ENCODE data around the gene MOBP. TPM values are rescaled to one million over a fixed set of nuclear protein-coding genes. Genes with fewer than 3 reads are reported as not detected.

Gene MOBP
- total and polyA plus RNA-seq, 4 donors = not detected

DNA sequence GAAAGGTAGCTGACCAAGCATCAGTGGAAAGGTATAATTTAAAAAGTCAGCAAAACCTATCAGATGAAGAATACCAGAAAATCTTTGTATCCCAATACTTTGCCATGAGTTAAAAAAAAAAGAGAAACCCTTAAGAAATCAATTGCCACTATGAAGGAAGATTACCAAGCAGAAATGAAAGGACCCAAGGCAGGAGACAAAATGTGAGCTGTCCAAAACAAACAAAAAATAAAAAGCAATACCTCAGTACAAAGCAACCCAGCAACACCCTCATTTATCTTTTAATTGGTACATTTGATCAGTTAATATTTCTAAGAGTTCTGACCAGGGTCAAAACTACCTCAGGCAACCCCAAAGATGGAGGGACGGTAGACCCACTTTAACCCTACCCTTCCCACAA is 65.3 kb downstream of the MOBP start:
- H3K4me1 ChIP-seq (ENCODE audit: control insufficient read depth in 4 of 4, insufficient read depth in 4 of 4, low read length in 3 of 4) = no peaks in the 10 kb centered on the region
- no peak for DNase-seq (ENCODE audit: low spot score)
- H3K27me3 ChIP-seq (ENCODE audit: control insufficient read depth in 4 of 4, insufficient read depth in 4 of 4, low read length in 3 of 4) = peaks cover 0 to 2% (median 0%) of the 10 kb centered on the region in 4 donors
- no peak for TF ChIP-seq RAD21 (IDR thresholded peaks at IDR 0.05)
- TF ChIP-seq, protein P1, sequence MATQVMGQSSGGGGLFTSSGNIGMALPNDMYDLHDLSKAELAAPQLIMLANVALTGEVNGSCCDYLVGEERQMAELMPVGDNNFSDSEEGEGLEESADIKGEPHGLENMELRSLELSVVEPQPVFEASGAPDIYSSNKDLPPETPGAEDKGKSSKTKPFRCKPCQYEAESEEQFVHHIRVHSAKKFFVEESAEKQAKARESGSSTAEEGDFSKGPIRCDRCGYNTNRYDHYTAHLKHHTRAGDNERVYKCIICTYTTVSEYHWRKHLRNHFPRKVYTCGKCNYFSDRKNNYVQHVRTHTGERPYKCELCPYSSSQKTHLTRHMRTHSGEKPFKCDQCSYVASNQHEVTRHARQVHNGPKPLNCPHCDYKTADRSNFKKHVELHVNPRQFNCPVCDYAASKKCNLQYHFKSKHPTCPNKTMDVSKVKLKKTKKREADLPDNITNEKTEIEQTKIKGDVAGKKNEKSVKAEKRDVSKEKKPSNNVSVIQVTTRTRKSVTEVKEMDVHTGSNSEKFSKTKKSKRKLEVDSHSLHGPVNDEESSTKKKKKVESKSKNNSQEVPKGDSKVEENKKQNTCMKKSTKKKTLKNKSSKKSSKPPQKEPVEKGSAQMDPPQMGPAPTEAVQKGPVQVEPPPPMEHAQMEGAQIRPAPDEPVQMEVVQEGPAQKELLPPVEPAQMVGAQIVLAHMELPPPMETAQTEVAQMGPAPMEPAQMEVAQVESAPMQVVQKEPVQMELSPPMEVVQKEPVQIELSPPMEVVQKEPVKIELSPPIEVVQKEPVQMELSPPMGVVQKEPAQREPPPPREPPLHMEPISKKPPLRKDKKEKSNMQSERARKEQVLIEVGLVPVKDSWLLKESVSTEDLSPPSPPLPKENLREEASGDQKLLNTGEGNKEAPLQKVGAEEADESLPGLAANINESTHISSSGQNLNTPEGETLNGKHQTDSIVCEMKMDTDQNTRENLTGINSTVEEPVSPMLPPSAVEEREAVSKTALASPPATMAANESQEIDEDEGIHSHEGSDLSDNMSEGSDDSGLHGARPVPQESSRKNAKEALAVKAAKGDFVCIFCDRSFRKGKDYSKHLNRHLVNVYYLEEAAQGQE (IDR thresholded peaks at IDR 0.05) = peak; percentile 96
- H3K9ac ChIP-seq (ENCODE audit: low read depth in 1 of 2, low read length in 2 of 2) = no peak overlapping the region
- 77% methylated on average over 1 of the region's 1 CpG for WGBS
- no peaks in the 10 kb centered on the region for H3K36me3 ChIP-seq (ENCODE audit: control insufficient read depth in 4 of 4, insufficient read depth in 3 of 4, low read depth in 1 of 4, low read length in 3 of 4)
- no peaks in the 10 kb centered on the region for H3K9me3 ChIP-seq (ENCODE audit: control insufficient read depth in 4 of 4, low read length in 3 of 4)
- H3K4me3 ChIP-seq (ENCODE audit: low read depth in 1 of 3, low read length in 3 of 3) = no peak overlapping the region
- no peak overlapping the region for H3K27ac ChIP-seq (ENCODE audit: low read depth in 1 of 2, low read length in 2 of 2)

DNA sequence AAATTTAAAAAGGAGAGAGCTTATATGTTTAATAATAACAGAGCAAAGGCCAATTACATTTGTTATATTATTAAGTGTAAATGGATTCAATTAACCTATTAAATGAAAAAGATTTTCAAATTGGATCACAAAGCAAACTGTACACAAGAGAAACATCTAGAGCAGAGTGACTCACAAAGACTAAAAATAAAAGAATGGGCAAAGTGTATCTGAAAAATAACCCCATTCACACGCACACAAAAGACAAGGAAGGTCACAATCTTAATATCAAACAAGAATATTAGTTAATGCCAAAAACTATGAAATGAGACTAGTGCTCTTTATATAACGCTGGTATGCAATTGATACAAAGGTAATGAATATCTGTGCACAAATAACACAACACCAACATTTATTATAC is 65.7 kb downstream of the MOBP start:
- Histone ChIP-seq H3K9me3 (ENCODE audit: control insufficient read depth in 4 of 4, low read length in 3 of 4) (no peaks in the 10 kb centered on the region), H3K27me3 (ENCODE audit: control insufficient read depth in 4 of 4, insufficient read depth in 4 of 4, low read length in 3 of 4) (peaks cover 0 to 2% (median 0%) of the 10 kb centered on the region in 4 donors)

DNA sequence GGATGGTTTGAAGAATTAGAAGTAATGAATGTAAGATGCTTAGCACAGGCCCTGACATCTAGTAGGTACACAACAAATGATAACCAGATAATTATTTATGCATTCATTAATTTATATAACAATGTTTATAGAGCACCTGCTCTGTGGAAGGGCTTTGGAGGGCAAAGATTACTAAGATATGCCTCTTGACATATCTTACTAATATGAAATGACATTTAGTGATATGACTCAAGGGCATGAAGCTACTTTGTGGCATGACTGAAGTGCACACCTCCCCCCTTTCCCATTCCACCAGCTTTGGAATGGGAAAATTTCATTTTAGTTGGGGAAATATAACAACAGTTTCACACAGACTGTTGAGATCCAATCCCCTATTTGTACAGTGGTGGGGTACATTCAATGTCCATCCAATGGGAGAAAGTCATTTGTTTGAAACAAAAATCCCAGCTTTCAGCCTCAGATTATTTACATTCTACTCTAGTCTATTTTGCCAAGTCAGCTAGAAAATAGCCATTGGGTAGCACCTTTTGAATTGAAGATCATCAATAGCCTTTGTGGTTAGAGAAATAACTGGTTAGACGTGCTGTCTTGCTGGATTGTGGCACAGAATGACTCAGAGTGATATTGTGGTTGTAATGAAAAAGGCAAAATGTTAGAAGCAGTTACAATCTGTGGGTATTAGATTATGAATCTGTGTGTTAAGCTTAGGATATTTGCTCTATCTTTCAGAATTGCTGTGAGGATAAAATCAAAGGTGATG is 72.9 kb downstream of the MOBP start:
- no peak overlapping the region for H3K4me3 ChIP-seq (ENCODE audit: low read depth in 1 of 3, low read length in 3 of 3)
- no peak for TF ChIP-seq JUND (IDR thresholded peaks at IDR 0.05)
- no peak for TF ChIP-seq FOXA1 (IDR thresholded peaks at IDR 0.05)
- no peak for TF ChIP-seq HNF4G (IDR thresholded peaks at IDR 0.05)
- no peak for TF ChIP-seq TAF1 (conservative IDR thresholded peaks at IDR 0.05)
- WGBS = 78% methylated on average over 1 of the region's 1 CpG
- no peak overlapping the region for H3K27ac ChIP-seq (ENCODE audit: low read depth in 1 of 2, low read length in 2 of 2)
- no peak for DNase-seq (ENCODE audit: low spot score)
- H3K9me3 ChIP-seq (ENCODE audit: control insufficient read depth in 4 of 4, low read length in 3 of 4) = no peaks in the 10 kb centered on the region
- no peaks in the 10 kb centered on the region for H3K27me3 ChIP-seq (ENCODE audit: control insufficient read depth in 4 of 4, insufficient read depth in 4 of 4, low read length in 3 of 4)
- H3K36me3 ChIP-seq (ENCODE audit: control insufficient read depth in 4 of 4, insufficient read depth in 3 of 4, low read depth in 1 of 4, low read length in 3 of 4) = no peaks in the 10 kb centered on the region
- H3K9ac ChIP-seq (ENCODE audit: low read depth in 1 of 2, low read length in 2 of 2) = no peak overlapping the region
- H3K4me1 ChIP-seq (ENCODE audit: control insufficient read depth in 4 of 4, insufficient read depth in 4 of 4, low read length in 3 of 4) = no peaks in the 10 kb centered on the region

More for the DNA sequence above, 65.7 kb downstream of the MOBP start:
- WGBS = 25% methylated on average over 2 of the region's 2 CpGs
- Histone ChIP-seq H3K4me1 (ENCODE audit: control insufficient read depth in 4 of 4, insufficient read depth in 4 of 4, low read length in 3 of 4) (no peaks in the 10 kb centered on the region), H3K27ac (ENCODE audit: low read depth in 1 of 2, low read length in 2 of 2) (no peak overlapping the region), H3K4me3 (ENCODE audit: low read depth in 1 of 3, low read length in 3 of 3) (no peak overlapping the region), H3K36me3 (ENCODE audit: control insufficient read depth in 4 of 4, insufficient read depth in 3 of 4, low read depth in 1 of 4, low read length in 3 of 4) (no peaks in the 10 kb centered on the region), H3K9ac (ENCODE audit: low read depth in 1 of 2, low read length in 2 of 2) (no peak overlapping the region)
- no peak for DNase-seq (ENCODE audit: low spot score)
- TF ChIP-seq HNF4A (conservative IDR thresholded peaks at IDR 0.05) (no peak), YY1 (IDR thresholded peaks at IDR 0.05) (no peak)

- no peak for TF ChIP-seq RXRA (IDR thresholded peaks at IDR 0.05)
- TF ChIP-seq, protein P2, sequence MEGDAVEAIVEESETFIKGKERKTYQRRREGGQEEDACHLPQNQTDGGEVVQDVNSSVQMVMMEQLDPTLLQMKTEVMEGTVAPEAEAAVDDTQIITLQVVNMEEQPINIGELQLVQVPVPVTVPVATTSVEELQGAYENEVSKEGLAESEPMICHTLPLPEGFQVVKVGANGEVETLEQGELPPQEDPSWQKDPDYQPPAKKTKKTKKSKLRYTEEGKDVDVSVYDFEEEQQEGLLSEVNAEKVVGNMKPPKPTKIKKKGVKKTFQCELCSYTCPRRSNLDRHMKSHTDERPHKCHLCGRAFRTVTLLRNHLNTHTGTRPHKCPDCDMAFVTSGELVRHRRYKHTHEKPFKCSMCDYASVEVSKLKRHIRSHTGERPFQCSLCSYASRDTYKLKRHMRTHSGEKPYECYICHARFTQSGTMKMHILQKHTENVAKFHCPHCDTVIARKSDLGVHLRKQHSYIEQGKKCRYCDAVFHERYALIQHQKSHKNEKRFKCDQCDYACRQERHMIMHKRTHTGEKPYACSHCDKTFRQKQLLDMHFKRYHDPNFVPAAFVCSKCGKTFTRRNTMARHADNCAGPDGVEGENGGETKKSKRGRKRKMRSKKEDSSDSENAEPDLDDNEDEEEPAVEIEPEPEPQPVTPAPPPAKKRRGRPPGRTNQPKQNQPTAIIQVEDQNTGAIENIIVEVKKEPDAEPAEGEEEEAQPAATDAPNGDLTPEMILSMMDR (IDR thresholded peaks at IDR 0.05; ENCODE audit: low read depth, low read length, missing input control) = no peak
- no peak for TF ChIP-seq RAD21 (IDR thresholded peaks at IDR 0.05)
- Histone ChIP-seq H3K9ac (ENCODE audit: low read depth in 1 of 2, low read length in 2 of 2) (no peak overlapping the region), H3K27me3 (ENCODE audit: control insufficient read depth in 4 of 4, insufficient read depth in 4 of 4, low read length in 3 of 4) (no peaks in the 10 kb centered on the region), H3K36me3 (ENCODE audit: control insufficient read depth in 4 of 4, insufficient read depth in 3 of 4, low read depth in 1 of 4, low read length in 3 of 4) (no peaks in the 10 kb centered on the region), H3K27ac (ENCODE audit: low read depth in 1 of 2, low read length in 2 of 2) (no peak overlapping the region), H3K4me3 (ENCODE audit: low read depth in 1 of 3, low read length in 3 of 3) (no peak overlapping the region), H3K4me1 (ENCODE audit: control insufficient read depth in 4 of 4, insufficient read depth in 4 of 4, low read length in 3 of 4) (no peaks in the 10 kb centered on the region), H3K9me3 (ENCODE audit: control insufficient read depth in 4 of 4, low read length in 3 of 4) (no peaks in the 10 kb centered on the region)
- WGBS = 68% methylated on average over 3 of the region's 3 CpGs
- no peak for DNase-seq (ENCODE audit: low spot score)
Observed at GRCh38 chr3:39541442-39541841, 74.0 kb downstream of the MOBP start.
